GM12878 (cell line): Measurements from ENCODE around the gene MAPK8IP1. TPM values are rescaled to one million over a fixed set of nuclear protein-coding genes. Genes with fewer than 3 reads are reported as not detected.

Source experiments
- ATAC-seq: fragments of 200-7000 bp; cut with Tn5 transposase; 3 replicates; pipeline ENCODE4 v1.9.1; 2020; ENCODE audit warnings: mild to moderate bottlenecking, moderate library complexity
- BruUV-seq: library from RNA; stranded (reverse); fragments of 400-500 nt; replicated peaks from 2 replicates; lab custom pipeline; 2021; lab: Mats Ljungman, UMichigan
- CTCF ChIA-PET: fragments of 300-600 bp; sonication (Branson Sonifier 250); formaldehyde crosslinking; extraction: SDS; loops from one replicate; lab custom pipeline; 2021; ENCODE audit warnings: inconsistent platforms; lab: Yijun Ruan, JAX
- POLR2A ChIA-PET: fragments of 350-600 bp; formaldehyde crosslinking; extraction: SDS; loops from one replicate; lab custom pipeline; 2021; ENCODE audit warnings: inconsistent platforms; lab: Charles Lee
- RAD21 ChIA-PET: fragments of 300-600 bp; sonication (Branson Sonifier 250); formaldehyde crosslinking; loops from one replicate; lab custom pipeline; 2023; ENCODE audit warnings: antibody characterized with exemption; ENCODE audit not compliant: unreplicated experiment; lab: Charles Lee
- SMC1A ChIA-PET: fragments of 300-600 bp; sonication (Branson Sonifier 250); formaldehyde crosslinking; loops from one replicate; lab custom pipeline; 2023; ENCODE audit not compliant: unreplicated experiment, uncharacterized antibody; lab: Charles Lee
- DNase-seq: peaks from one replicate; pipeline ENCODE4 v3.0.0-alpha.2; 2011; ENCODE audit warnings: low read depth, low spot score
- FAIRE-seq: peaks from 3 replicates; lab custom pipeline; 2011; peaks lifted over from hg19 to GRCh38; lab: Jason Lieb, UNC
- H2AFZ ChIP-seq: 2 replicates; pipeline ENCODE4 v1.6.0; 2011; ENCODE audit warnings: low read depth, low read length, control low read depth; ENCODE audit not compliant: control insufficient read depth
- H3K27ac ChIP-seq: 2 replicates; pipeline ENCODE4 v1.5.1; 2011; ENCODE audit warnings: control low read depth; ENCODE audit not compliant: control insufficient read depth, insufficient read depth
- H3K27me3 ChIP-seq, 2 experiments: replicated peaks in 1 of 2; 2 replicates each; pipeline versions ENCODE4 v1.6.0 to v1.6.1; 2011; ENCODE audit warnings: low read length in 1 of 2; ENCODE audit not compliant: control insufficient read depth in 2 of 2, insufficient read depth in 2 of 2
- H3K36me3 ChIP-seq, 2 experiments: 2 replicates each; pipeline ENCODE4 v1.5.1; 2011; ENCODE audit warnings: low read length in 1 of 2; ENCODE audit not compliant: control insufficient read depth in 2 of 2, insufficient read depth in 2 of 2
- H3K4me1 ChIP-seq: 2 replicates; pipeline ENCODE4 v1.6.1; 2011; ENCODE audit warnings: mild to moderate bottlenecking, low read length, moderate library complexity, mixed read lengths; ENCODE audit not compliant: control insufficient read depth, insufficient read depth
- H3K4me2 ChIP-seq: 2 replicates; pipeline ENCODE4 v1.6.0; 2011; ENCODE audit warnings: control low read depth; ENCODE audit not compliant: control insufficient read depth, insufficient read depth
- H3K4me3 ChIP-seq: fragments of 200-600 bp; sonication (generic); 2 replicates; pipeline ENCODE4 v1.5.1; 2016
- H3K79me2 ChIP-seq: 2 replicates; pipeline ENCODE4 v1.6.0; 2011; ENCODE audit warnings: low read length; ENCODE audit not compliant: control insufficient read depth, insufficient read depth
- H3K9ac ChIP-seq: 2 replicates; pipeline ENCODE4 v1.8.0; 2011; ENCODE audit warnings: low read length, control low read depth, mixed read lengths; ENCODE audit not compliant: control insufficient read depth, insufficient read depth
- H3K9me3 ChIP-seq: replicated peaks from 3 replicates; pipeline ENCODE4 v1.5.1; 2011; ENCODE audit warnings: mild to moderate bottlenecking, low read length; ENCODE audit not compliant: control insufficient read depth, insufficient read depth
- H4K20me1 ChIP-seq: 2 replicates; pipeline ENCODE4 v1.6.0; 2011; ENCODE audit not compliant: control insufficient read depth, insufficient read depth
- CREM ChIP-seq: IDR thresholded peaks from 2 replicates; pipeline ENCODE4 v1.6.1; 2014; ENCODE audit warnings: antibody characterized with exemption, low read depth
- CTCF ChIP-seq, 3 experiments: IDR thresholded peaks in 2 of 3; conservative IDR thresholded peaks in 1 of 3; 2 replicates each; pipeline ENCODE4 v1.5.1; 2011; ENCODE audit warnings: low read depth in 3 of 3, low read length in 3 of 3, mild to moderate bottlenecking in 3 of 3, control low read depth in 2 of 3, moderate library complexity in 2 of 3, inconsistent platforms in 1 of 3, mixed read lengths in 1 of 3; ENCODE audit not compliant: control insufficient read depth in 2 of 3, insufficient read depth in 1 of 3; ENCODE audit errors: extremely low read depth in 1 of 3
- HDAC6 ChIP-seq: fragments of 200-600 bp; sonication (generic); IDR thresholded peaks from one replicate; pipeline ENCODE4 v1.8.0; 2017; ENCODE audit warnings: antibody characterized with exemption; ENCODE audit not compliant: unreplicated experiment
- HDGF ChIP-seq: fragments of 450-650 bp; IDR thresholded peaks from 2 replicates; pipeline ENCODE4 v1.6.1; 2016; ENCODE audit warnings: antibody characterized with exemption
- KAT2A ChIP-seq: conservative IDR thresholded peaks from 2 replicates; pipeline ENCODE4 v1.6.1; 2011; ENCODE audit warnings: low read depth, low read length; ENCODE audit not compliant: control insufficient read depth
- RAD21 ChIP-seq: IDR thresholded peaks from 2 replicates; pipeline ENCODE4 v1.6.1; 2011; ENCODE audit warnings: mild to moderate bottlenecking, low read depth, low read length, moderate library complexity; ENCODE audit not compliant: insufficient read depth
- WGBS: methylation state at CpG from one replicate; pipeline ENCODE4 v1.1.6; 2016; ENCODE audit warnings: low lambda C conversion rate; ENCODE audit not compliant: insufficient replicate concordance, insufficient coverage; ENCODE audit errors: missing lambda C conversion rate; 5-methylcytosine and 5-hydroxymethylcytosine counted together
- in situ Hi-C: fragments of 300-500 bp; cut with MboI; formaldehyde crosslinking; loops from 9 replicates; pipeline ENCODE4 v1.14.3; 2018; ENCODE audit warnings: mixed read lengths
- intact Hi-C: fragments of 100-400 bp; cut with micrococcal nuclease; formaldehyde crosslinking; loops from one replicate; pipeline ENCODE4 v1.14.2; 2022; ENCODE audit not compliant: unreplicated experiment
- polyA plus RNA-seq, 11 experiments: library from polyadenylated mRNA; depleted of rRNA in 4 of 11; unstranded in 6 of 11; stranded (reverse) in 5 of 11; fragments of >200 nt; fragmentation: Nextera tagmentation in 4 of 11; fragmentation: Illumina TruSeq in 1 of 11; extraction: Ambion mirVana in 4 of 11; extraction: Trizol in 1 of 11; gene quantifications; 1 replicate in 1 of 11; 2 replicates in 10 of 11; pipeline versions ENCODE4 v1.2.1 to v1.2.3, GENCODE V29; 2011 to 2016; ENCODE audit warnings: inconsistent platforms in 2 of 11, missing spikeins in 2 of 11, low read depth in 1 of 11
- total RNA-seq, 4 experiments: library from RNA; depleted of rRNA in 3 of 4; stranded (reverse); fragments of >200 nt in 3 of 4; fragmentation: Illumina TruSeq in 1 of 4; extraction: Trizol in 1 of 4; gene quantifications; 2 replicates each; pipeline versions ENCODE4 v1.2.1 to v1.2.3, GENCODE V29; 2013 to 2021
- TF ChIP-seq, protein P1 (sequence below): IDR thresholded peaks from 2 replicates; pipeline ENCODE4 v1.6.1; 2012; ENCODE audit warnings: low read depth, low read length, improper control_type of control experiment

Gene MAPK8IP1
- total and polyA plus RNA-seq, 10 of the 15 experiments (the other 5 are each of a cell fraction or from before 2014, with no cell fraction given): 0.04 to 0.44 (median 0.11) TPM; not detected in 2

- TF ChIP-seq CTCF (IDR thresholded peaks at IDR 0.05 in 2 of 3, conservative IDR thresholded peaks at IDR 0.05 in 1 of 3; ENCODE audit: control insufficient read depth in 2 of 3, extremely low read depth in 1 of 3, insufficient read depth in 1 of 3, low read depth in 3 of 3, low read length in 3 of 3) (peak; percentile 54 to 73 (median 63)), RAD21 (peak; percentile 55), KAT2A (no peak), CREM (no peak), HDGF (0 out of 2 replicates have a peak, but pooled peaks have one; percentile 38), HDAC6 (no peak)
These were observed 12.6 kb upstream of the MAPK8IP1 start (continued) for GRCh38 chr11:45872651-45873356.

- DNase-seq (no peak), FAIRE-seq (no peak), ATAC-seq (no peak)
- Histone ChIP-seq H3K27ac (no peak overlapping the region), H3K4me3 (no peak overlapping the region), H4K20me1 (no peaks in the 10 kb centered on the region), H3K4me1 (no peaks in the 10 kb centered on the region), H3K4me2 (no peak overlapping the region), H3K79me2 (no peaks in the 10 kb centered on the region), H2AFZ (no peak overlapping the region), H3K9ac (no peak overlapping the region), H3K27me3 (no peaks in the 10 kb centered on the region), H3K9me3 (no peaks in the 10 kb centered on the region), H3K36me3 (peaks cover 4 to 23% of the 10 kb centered on the region in 2 experiments)
- SMC1A ChIA-PET: interaction anchor here (0.8 to 1.4 kb wide), 5 partner anchors 14 to 130 kb away, joined by 3 to 6 read pairs (median 3); partner anchors contain the start of gene CRY2
- RAD21 ChIA-PET: interaction anchor here (1.2 kb wide), 1 partner anchor 34 kb away, joined by 3 read pairs; no protein-coding TSS in a partner anchor
- POLR2A ChIA-PET: interaction anchor here (0.5 kb wide), 1 partner anchor 249 kb away, joined by 3 read pairs; no protein-coding TSS in a partner anchor
- CTCF ChIA-PET: interaction anchor here (0.5 to 1.6 kb wide), 4 partner anchors 11 to 130 kb away, joined by 3 to 6 read pairs (median 3); no protein-coding TSS in a partner anchor
- in situ Hi-C loops: no loop called here
- TF ChIP-seq, protein P1, sequence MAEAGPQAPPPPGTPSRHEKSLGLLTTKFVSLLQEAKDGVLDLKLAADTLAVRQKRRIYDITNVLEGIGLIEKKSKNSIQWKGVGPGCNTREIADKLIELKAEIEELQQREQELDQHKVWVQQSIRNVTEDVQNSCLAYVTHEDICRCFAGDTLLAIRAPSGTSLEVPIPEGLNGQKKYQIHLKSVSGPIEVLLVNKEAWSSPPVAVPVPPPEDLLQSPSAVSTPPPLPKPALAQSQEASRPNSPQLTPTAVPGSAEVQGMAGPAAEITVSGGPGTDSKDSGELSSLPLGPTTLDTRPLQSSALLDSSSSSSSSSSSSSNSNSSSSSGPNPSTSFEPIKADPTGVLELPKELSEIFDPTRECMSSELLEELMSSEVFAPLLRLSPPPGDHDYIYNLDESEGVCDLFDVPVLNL: no peak
- 86% methylated on average over 6 of the region's 6 CpGs for WGBS
- intact Hi-C loops: no loop called here
- BruUV-seq: no TSS peak
These were observed 9.1 kb upstream of the MAPK8IP1 start for GRCh38 chr11:45876401-45876800.
